Measurements from ENCODE around the gene TCEA2. TPM values are rescaled to one million over a fixed set of nuclear protein-coding genes. Genes with fewer than 3 reads are reported as not detected.

TCEA2 gene
- total and polyA plus RNA-seq, 2 donors from 2014 or later: 53.8 to 90.9 TPM

DNA sequence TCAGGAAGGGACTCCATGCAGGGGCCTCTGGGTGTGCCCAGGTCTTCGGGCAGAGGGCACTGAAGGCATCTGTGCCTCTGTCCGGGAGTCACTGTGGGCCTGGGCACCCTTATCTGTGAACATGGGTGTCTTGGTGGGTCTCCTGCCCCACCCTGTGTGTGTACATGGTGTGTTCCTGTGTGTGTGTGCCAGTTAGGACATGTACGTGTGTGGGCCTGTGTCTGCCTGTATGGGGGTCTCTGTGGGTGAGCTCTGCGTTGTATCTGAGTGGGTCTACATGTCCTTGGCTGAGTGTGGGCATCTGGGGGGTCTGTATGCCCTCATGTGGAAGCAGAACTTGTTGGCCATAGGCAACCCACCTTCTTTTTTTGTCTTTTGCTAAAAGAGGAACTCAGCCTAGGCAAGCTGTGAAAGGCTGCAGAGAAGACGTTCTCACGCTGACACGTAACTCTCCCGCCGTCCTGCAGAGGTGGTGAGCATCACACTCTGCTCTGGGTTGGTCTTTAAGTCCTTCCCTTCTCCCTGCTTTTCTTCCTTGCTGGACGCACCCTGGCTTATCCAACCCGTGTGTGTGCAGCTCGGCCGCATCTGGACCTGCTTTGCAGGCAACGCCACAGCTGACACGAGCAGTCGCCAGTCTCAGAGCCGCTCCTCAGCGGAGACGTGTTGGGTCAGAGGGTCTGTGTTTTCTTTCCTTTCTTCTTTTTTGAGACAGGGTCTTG is 44.9 kb downstream of the TCEA2 start:
- no peak overlapping the region for H3K27ac ChIP-seq (ENCODE audit: low read depth in 2 of 2, low read length in 2 of 2)
- intact Hi-C loops (cut with DNase I): no loop called here
- no peaks in the 10 kb centered on the region for H3K36me3 ChIP-seq (ENCODE audit: control insufficient read depth in 2 of 3, insufficient read depth in 3 of 3, low read length in 3 of 3)
- no peak overlapping the region for H3K9ac ChIP-seq (ENCODE audit: low read length in 3 of 3)
- no peak overlapping the region for H3K4me3 ChIP-seq (ENCODE audit: low read length in 3 of 3)
- FAIRE-seq (no peak), DNase-seq (peak in 1 of 5 donors; percentile 57)
- H3K9me3 ChIP-seq (ENCODE audit: control insufficient read depth in 2 of 3, insufficient read depth in 1 of 3, low read length in 3 of 3): no peaks in the 10 kb centered on the region
- no peaks in the 10 kb centered on the region for H3K27me3 ChIP-seq (ENCODE audit: control insufficient read depth, insufficient read depth, low read length)
- H3K4me1 ChIP-seq (ENCODE audit: control insufficient read depth in 2 of 3, insufficient read depth in 2 of 3, low read depth in 1 of 3, low read length in 3 of 3): no peaks in the 10 kb centered on the region
- TF ChIP-seq CTCF (IDR thresholded peaks at IDR 0.05; ENCODE audit: borderline replicate concordance, extremely low read depth, insufficient read depth): no peak

DNA sequence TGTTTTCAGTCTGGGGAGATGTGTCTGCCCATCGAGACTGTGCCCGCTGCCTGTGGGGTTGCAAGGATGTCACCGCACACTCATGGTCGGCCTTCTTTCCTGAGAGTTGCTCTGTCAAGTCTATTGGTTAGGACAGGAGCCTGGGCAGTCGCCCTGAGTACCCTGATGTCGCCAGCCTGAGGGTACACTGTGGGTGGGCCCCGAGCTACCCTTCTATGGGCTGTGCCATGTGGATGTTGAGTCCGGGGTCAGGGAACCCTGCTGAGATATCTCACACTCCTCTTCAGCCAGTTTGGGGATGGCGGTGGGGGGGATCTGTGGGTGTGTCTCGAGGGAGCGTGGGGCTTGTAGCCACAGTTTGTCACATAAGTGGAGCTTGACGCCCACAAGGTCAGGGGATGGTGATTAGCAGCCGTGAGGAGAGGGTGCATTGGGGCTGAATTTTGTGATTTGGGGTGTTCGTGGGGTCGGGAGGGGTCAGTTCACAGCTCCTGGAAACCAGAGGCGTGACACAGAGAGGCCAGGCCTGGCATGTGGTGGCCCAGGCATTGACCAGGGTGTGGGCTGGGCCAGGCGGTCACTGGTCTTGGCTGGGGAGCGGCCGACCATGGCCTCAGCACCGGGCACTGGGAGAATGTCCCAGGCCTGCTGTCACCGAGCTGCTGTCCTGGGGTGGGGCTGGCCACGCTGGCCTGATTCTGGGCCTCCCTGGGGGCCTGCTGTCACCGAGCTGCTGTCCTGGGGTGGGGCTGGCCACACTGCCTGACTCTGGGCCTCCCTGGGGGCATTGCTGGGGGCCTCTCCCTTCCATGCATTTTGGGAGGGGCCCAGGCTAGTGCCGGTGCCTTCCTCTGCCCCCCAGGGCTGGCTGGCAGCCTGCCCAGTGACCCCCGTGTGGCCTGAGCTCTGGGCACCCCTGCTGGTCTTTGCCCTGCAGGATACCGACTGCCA is 46.0 kb downstream of the TCEA2 start:
- Histone ChIP-seq H3K4me1 (ENCODE audit: control insufficient read depth in 2 of 3, insufficient read depth in 2 of 3, low read depth in 1 of 3, low read length in 3 of 3) (no peaks in the 10 kb centered on the region), H3K9ac (ENCODE audit: low read length in 3 of 3) (no peak overlapping the region), H3K4me3 (ENCODE audit: low read length in 3 of 3) (no peak overlapping the region), H3K27ac (ENCODE audit: low read depth in 2 of 2, low read length in 2 of 2) (no peak overlapping the region), H3K27me3 (ENCODE audit: control insufficient read depth, insufficient read depth, low read length) (no peaks in the 10 kb centered on the region), H3K9me3 (ENCODE audit: control insufficient read depth in 2 of 3, insufficient read depth in 1 of 3, low read length in 3 of 3) (no peaks in the 10 kb centered on the region), H3K36me3 (ENCODE audit: control insufficient read depth in 2 of 3, insufficient read depth in 3 of 3, low read length in 3 of 3) (no peaks in the 10 kb centered on the region)
- FAIRE-seq (no peak), DNase-seq (peak in 1 of 5 donors; percentile 66)
- no peak for TF ChIP-seq CTCF (IDR thresholded peaks at IDR 0.05; ENCODE audit: borderline replicate concordance, extremely low read depth, insufficient read depth)
- intact Hi-C loops (cut with DNase I): no loop called here

GRCh38 chr20:64109831-64110391 is 46.9 kb downstream of the TCEA2 start:
- FAIRE-seq (no peak), DNase-seq (peak in 1 of 5 donors; percentile 52)
- intact Hi-C loops (cut with DNase I): no loop called here
- Histone ChIP-seq H3K27me3 (ENCODE audit: control insufficient read depth, insufficient read depth, low read length) (no peaks in the 10 kb centered on the region), H3K4me1 (ENCODE audit: control insufficient read depth in 2 of 3, insufficient read depth in 2 of 3, low read depth in 1 of 3, low read length in 3 of 3) (no peaks in the 10 kb centered on the region), H3K27ac (ENCODE audit: low read depth in 2 of 2, low read length in 2 of 2) (no peak overlapping the region), H3K9ac (ENCODE audit: low read length in 3 of 3) (no peak overlapping the region), H3K36me3 (ENCODE audit: control insufficient read depth in 2 of 3, insufficient read depth in 3 of 3, low read length in 3 of 3) (no peaks in the 10 kb centered on the region), H3K4me3 (ENCODE audit: low read length in 3 of 3) (no peak overlapping the region), H3K9me3 (ENCODE audit: control insufficient read depth in 2 of 3, insufficient read depth in 1 of 3, low read length in 3 of 3) (no peaks in the 10 kb centered on the region)
- TF ChIP-seq CTCF (IDR thresholded peaks at IDR 0.05; ENCODE audit: borderline replicate concordance, extremely low read depth, insufficient read depth): no peak

Measured in kidney (tissue), 14 donors.